ENCODE measurements around the gene C19orf47.
"Not testable (repeated sequence)": the region's sequence is repeated elsewhere in the genome, so short reads cannot be mapped to it uniquely, and the experiment has no call there.

C19orf47 gene

GRCh38 chr19:40387155-40387554 is 39.0 kb upstream of the C19orf47 start:
- no peak for FAIRE-seq
- no peak for DNase-seq (ENCODE audit: insufficient read length, low spot score)

DNA sequence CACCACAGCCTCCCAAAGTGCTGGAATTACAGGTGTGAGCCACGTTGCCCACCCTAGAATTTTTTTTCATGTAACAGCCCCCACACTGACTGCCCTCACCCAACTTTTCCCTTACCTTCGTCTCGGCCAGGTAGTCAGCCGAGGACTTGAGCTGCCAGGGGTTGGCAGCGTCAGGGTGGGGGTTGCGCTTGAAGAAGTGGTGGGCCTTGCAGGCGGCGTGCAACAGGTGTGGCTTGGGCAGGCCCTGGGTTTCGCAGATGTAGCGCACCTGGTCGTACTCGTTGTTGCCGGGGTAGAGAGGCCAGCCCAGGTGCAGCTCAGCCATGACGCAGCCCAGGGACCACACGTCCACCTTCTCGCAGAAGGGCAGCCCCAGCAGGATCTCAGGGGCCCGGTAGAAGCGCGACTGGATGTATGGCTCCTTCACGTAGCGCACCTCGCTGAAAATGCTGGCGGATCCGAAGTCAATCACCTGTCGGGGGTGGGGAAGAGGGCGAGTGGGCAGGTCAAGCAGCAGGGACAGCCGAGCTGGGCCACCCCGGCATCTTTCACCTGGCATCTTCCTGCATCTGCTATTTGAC is 35.6 kb upstream of the C19orf47 start:
- no peak for TF ChIP-seq POLR2A (IDR thresholded peaks at IDR 0.05; ENCODE audit: low read depth, low read length)
- DNase-seq (ENCODE audit: insufficient read length, low spot score) (no peak), FAIRE-seq (no peak)

More at GRCh38 chr19:40387155-40387554, 39.0 kb upstream of the C19orf47 start:
- no peak for TF ChIP-seq POLR2A (IDR thresholded peaks at IDR 0.05; ENCODE audit: low read depth, low read length)

- FAIRE-seq (no peak), DNase-seq (ENCODE audit: insufficient read length, low spot score) (no peak)
- TF ChIP-seq POLR2A (IDR thresholded peaks at IDR 0.05; ENCODE audit: low read depth, low read length) = no peak
Measured at GRCh38 chr19:40381321-40381720, 33.1 kb upstream of the C19orf47 start.

- DNase-seq (ENCODE audit: insufficient read length, low spot score) = no peak
- no peak for FAIRE-seq
- no peak for TF ChIP-seq POLR2A (IDR thresholded peaks at IDR 0.05; ENCODE audit: low read depth, low read length)
Measured at GRCh38 chr19:40380199-40381037, 32.2 kb upstream of the C19orf47 start.

GRCh38 chr19:40379446-40380198 is 31.4 kb upstream of the C19orf47 start:
- DNase-seq (ENCODE audit: insufficient read length, low spot score) (no peak), FAIRE-seq (no peak)
- no peak for TF ChIP-seq POLR2A (IDR thresholded peaks at IDR 0.05; ENCODE audit: low read depth, low read length)

DNA sequence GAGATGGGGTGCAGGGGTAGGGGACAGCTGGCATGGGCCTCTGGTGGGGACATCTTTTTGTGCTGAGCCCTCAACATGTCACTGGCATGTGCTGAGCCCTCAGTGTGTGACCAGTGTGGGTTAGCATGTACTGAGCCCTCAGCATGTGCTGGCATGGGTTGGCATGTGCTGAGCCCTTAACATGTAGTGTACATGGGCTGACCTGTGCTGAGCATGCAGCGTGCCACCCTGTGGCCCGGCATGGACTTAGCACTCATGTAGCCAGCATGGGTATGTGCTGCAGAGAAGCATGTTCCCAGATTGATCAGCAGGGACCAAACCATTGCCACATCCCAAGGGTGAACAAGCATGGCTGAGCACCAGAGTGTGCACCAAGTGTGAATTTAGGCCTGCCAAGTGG is 30.3 kb upstream of the C19orf47 start:
- no peak for FAIRE-seq
- DNase-seq (ENCODE audit: insufficient read length, low spot score) = no peak
- TF ChIP-seq POLR2A (IDR thresholded peaks at IDR 0.05; ENCODE audit: low read depth, low read length) = no peak

GRCh38 chr19:40377876-40378385 is 29.7 kb upstream of the C19orf47 start:
- DNase-seq (ENCODE audit: insufficient read length, low spot score) = no peak
- no peak for TF ChIP-seq POLR2A (IDR thresholded peaks at IDR 0.05; ENCODE audit: low read depth, low read length)
- FAIRE-seq = no peak

DNA sequence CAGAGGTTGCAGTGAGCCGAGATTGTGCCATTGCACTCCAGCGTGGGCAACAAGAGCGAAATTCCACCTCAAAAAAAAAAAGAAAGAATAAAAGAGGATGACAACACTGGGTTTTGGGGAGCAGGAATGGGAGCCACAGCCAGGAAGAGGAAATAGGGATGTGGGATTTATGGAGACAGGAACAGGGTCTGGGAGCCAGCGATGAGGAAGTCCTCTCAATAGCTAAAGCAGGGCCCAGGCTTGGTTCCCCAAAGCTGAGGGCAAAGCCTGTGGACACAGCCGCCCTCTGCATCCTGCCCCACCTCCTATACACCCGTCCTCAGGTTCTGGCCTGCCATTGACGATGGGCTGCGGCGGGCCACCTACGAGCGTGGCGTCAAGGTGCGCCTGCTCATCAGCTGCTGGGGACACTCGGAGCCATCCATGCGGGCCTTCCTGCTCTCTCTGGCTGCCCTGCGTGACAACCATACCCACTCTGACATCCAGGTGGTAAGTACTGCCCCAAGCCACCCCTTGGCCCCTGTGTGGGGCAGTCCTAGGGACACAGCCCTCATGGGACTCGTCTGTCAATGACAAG is 28.2 kb upstream of the C19orf47 start:
- no peak for TF ChIP-seq POLR2A (IDR thresholded peaks at IDR 0.05; ENCODE audit: low read depth, low read length)
- FAIRE-seq (no peak), DNase-seq (ENCODE audit: insufficient read length, low spot score) (no peak)

DNA sequence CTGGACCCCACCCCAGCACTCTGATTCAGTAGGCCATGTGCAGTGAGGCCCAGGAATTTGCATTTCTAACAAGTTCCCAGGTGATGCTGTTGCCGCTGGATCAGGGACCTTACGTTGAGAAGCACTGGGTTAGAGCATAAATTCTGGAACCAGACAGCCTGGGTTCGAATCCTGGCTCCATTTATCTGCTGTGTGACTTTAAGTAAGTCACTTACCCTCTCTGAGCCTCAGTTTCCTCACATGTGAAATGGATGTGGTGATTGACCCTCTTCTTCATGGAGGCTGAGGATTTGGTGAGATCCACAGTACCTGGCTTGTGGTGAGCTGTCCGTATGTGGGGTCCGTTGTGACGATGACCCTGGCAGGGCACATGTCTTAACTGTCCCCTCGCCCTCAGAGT is 25.9 kb upstream of the C19orf47 start:
- no peak for TF ChIP-seq POLR2A (IDR thresholded peaks at IDR 0.05; ENCODE audit: low read depth, low read length)
- DNase-seq (ENCODE audit: insufficient read length, low spot score) = no peak
- FAIRE-seq = no peak

DNA sequence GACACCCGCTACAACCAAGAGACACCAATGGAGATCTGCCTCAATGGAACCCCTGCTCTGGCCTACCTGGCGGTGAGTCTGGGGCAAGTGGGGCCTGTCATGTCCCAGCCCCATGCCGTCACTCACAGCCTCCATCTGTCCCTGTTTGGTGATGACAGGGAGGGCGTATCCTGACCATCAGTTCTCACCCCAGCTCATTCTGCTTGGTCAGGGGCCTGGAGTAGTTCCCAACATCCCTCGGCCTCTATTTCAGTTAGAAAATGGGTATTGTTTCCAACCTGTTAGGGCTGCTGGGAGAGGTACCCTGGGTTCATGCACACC is 23.6 kb upstream of the C19orf47 start:
- DNase-seq (ENCODE audit: insufficient read length, low spot score) (no peak), FAIRE-seq (no peak)
- no peak for TF ChIP-seq POLR2A (IDR thresholded peaks at IDR 0.05; ENCODE audit: low read depth, low read length)

- DNase-seq (ENCODE audit: insufficient read length, low spot score) (no peak), FAIRE-seq (no peak)
- no peak for TF ChIP-seq POLR2A (IDR thresholded peaks at IDR 0.05; ENCODE audit: low read depth, low read length)
Measured at GRCh38 chr19:40370997-40371801, 23.0 kb upstream of the C19orf47 start.

DNA sequence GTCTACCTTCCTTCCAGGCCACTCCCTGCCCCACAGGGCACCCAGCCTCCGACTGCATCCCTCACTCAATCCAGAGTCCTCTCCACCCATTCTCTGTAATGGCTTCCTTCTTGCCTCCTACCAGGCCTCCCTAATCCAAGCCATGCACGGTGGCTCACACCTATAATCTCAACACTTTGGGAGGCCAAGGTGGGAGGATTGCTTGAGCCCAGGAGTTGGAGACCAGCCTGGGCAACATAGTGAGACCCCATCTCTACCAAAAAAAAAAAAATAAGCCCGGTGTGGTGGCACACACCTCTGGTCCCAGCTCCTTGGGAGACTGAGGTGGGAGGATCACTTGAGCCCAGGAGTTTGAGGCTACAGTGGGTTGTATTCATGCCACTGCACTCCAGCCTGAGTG is 22.1 kb upstream of the C19orf47 start:
- FAIRE-seq; DNase-seq (ENCODE audit: insufficient read length, low spot score): not testable (repeated sequence)

DNA sequence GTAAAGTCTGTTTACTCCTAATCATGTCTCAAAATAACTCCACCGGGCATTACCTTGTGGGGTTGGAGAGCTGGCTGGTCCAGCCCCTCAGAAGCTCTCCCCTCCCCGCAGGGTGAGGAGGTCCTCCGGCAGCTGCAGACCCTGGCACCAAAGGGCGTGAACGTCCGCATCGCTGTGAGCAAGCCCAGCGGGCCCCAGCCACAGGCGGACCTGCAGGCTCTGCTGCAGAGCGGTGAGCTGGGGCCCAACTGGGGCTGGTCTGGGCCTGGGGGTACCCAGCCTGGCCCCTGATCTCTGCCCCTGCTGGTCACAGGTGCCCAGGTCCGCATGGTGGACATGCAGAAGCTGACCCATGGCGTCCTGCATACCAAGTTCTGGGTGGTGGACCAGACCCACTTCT is 21.6 kb upstream of the C19orf47 start:
- FAIRE-seq = no peak
- no peak for TF ChIP-seq POLR2A (IDR thresholded peaks at IDR 0.05; ENCODE audit: low read depth, low read length)
- DNase-seq (ENCODE audit: insufficient read length, low spot score) = no peak
